Activated T-cell treated with anti-CD3 and anti-CD28 coated beads, Interleukin-2, amount 50 U/mL, for 24 hours (primary cell): ENCODE data around the gene TMIGD3.
"Not testable (repeated sequence)": the region's sequence is repeated elsewhere in the genome, so short reads cannot be mapped to it uniquely, and the experiment has no call there.

Source experiments
- DNase-seq: peaks from one replicate; pipeline ENCODE4 v3.0.0-alpha.2; 2020
- H3K27ac Mint-ChIP-seq: 2 replicates; pipeline ENCODE4 v1.8.0; 2020; ENCODE audit warnings: mild to moderate bottlenecking, mixed read lengths
- H3K27me3 Mint-ChIP-seq: 2 replicates; pipeline ENCODE4 v1.8.0; 2020; ENCODE audit warnings: mixed read lengths
- H3K36me3 Mint-ChIP-seq: 2 replicates; pipeline ENCODE4 v1.8.0; 2020; ENCODE audit warnings: low read depth, mixed read lengths
- H3K4me1 Mint-ChIP-seq: 2 replicates; pipeline ENCODE4 v1.8.0; 2020; ENCODE audit warnings: low read depth, mixed read lengths
- H3K4me3 Mint-ChIP-seq: 2 replicates; pipeline ENCODE4 v1.8.0; 2020; ENCODE audit warnings: mild to moderate bottlenecking, moderate library complexity, mixed read lengths
- H3K9me3 Mint-ChIP-seq: 2 replicates; pipeline ENCODE4 v1.8.0; 2020; ENCODE audit warnings: mixed read lengths

Gene TMIGD3

GRCh38 chr1:111503585-111504060 lies at the start of gene TMIGD3, which contains the start of gene ADORA3:
TSS of gene TMIGD3 (minus strand) at chr1:111503633. CDS start at chr1:111503354, 279 bp downstream.
TSS of gene ADORA3 (minus strand) at chr1:111503633. CDS start at chr1:111503354, 279 bp downstream.
- Mint-ChIP-seq H3K9me3 (no peaks in the 10 kb centered on the region), H3K27ac (no peak within 1 kb of the TSS), H3K36me3 (no peaks in the 10 kb centered on the region), H3K4me3 (no peak within 1 kb of the TSS), H3K27me3 (no peaks in the 10 kb centered on the region), H3K4me1 (peaks cover 60% of the 10 kb centered on the region)
- DNase-seq, result no peak

- Mint-ChIP-seq H3K4me3 (no peak overlapping the region), H3K9me3 (no peaks in the 10 kb centered on the region), H3K27me3 (no peaks in the 10 kb centered on the region), H3K4me1 (no peaks in the 10 kb centered on the region), H3K27ac (no peak overlapping the region), H3K36me3 (no peaks in the 10 kb centered on the region)
- no peak for DNase-seq
These were observed 49.8 kb upstream of the TMIGD3 start for GRCh38 chr1:111553196-111553595.

GRCh38 chr1:111552587-111552986 lies 49.2 kb upstream of the TMIGD3 start:
- Mint-ChIP-seq H3K27me3 (no peaks in the 10 kb centered on the region), H3K27ac (no peak overlapping the region)

DNA sequence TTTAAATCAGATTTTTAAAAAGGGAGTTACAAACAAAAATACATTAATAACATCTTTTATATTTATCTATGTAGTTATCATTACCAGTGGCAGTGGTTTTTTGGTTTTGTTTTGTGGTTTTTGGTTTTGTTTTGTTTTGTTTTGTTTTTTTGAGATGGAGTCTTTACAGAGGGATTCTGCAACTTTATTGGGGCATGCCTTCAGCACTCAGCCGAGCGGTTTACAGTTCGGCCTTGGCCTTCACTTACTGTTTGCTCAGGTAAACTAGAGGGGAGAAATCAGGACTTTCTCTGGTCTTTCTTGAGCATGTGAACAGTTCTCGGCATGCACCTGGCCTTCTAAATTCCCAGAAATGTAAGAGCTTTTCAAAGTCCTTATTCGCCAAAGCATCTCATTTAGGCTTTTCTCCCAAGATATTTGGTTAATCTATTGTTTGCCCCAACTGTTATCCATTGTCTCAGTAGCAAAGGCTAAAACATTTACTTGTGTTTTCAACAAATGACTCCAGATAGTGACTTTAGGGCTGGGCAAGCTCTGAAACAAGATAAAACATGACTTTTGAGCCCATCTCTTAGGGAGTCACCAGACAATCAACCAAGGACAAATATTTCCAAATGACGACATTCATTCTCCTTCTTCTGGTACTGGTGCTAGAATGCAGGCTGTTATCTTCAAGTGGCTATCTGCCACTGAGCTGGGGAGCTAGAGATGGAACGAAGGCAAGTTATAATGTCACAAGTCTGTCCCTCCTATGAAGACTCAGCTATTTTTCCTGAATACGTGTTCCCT lies 48.4 kb upstream of the TMIGD3 start:
- no peak overlapping the region for H3K27ac Mint-ChIP-seq

More at GRCh38 chr1:111552587-111552986, 49.2 kb upstream of the TMIGD3 start:
- no peak overlapping the region for H3K4me3 Mint-ChIP-seq
- no peak for DNase-seq
- no peaks in the 10 kb centered on the region for H3K4me1 Mint-ChIP-seq
- H3K9me3 Mint-ChIP-seq, result no peaks in the 10 kb centered on the region
- H3K36me3 Mint-ChIP-seq, result no peaks in the 10 kb centered on the region

DNA sequence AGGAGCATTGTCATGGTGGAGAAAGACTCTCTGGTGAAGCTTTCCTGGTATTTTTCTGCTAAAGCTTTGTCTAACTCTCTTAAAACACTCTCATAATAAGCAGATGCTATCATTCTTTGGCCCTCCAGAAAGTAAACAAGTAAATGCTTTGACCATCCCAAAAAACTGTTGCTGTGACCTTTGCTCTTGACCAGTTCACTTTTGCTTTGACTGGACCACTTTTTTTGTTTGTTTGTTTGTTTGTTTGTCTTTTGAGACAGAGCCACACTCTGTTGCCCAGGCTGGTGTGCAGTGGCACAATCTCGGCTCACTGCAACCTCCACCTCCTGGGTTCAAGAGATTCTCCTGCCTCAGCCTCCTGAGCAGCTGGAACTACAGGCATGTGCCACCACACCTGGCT lies 44.4 kb upstream of the TMIGD3 start:
- H3K27me3 Mint-ChIP-seq, DNase-seq, H3K4me3 Mint-ChIP-seq, H3K9me3 Mint-ChIP-seq, H3K27ac Mint-ChIP-seq, H3K4me1 Mint-ChIP-seq, H3K36me3 Mint-ChIP-seq: not testable (repeated sequence)

More for the DNA sequence above, 48.4 kb upstream of the TMIGD3 start:
- no peaks in the 10 kb centered on the region for H3K27me3 Mint-ChIP-seq
- DNase-seq, result no peak
- no peaks in the 10 kb centered on the region for H3K36me3 Mint-ChIP-seq
- H3K4me3 Mint-ChIP-seq, result no peak overlapping the region
- no peaks in the 10 kb centered on the region for H3K4me1 Mint-ChIP-seq
- H3K9me3 Mint-ChIP-seq, result no peaks in the 10 kb centered on the region

GRCh38 chr1:111542187-111542586 lies 38.8 kb upstream of the TMIGD3 start:
- Mint-ChIP-seq H3K27me3 (no peaks in the 10 kb centered on the region), H3K4me1 (peaks cover 4% of the 10 kb centered on the region), H3K27ac (no peak overlapping the region), H3K36me3 (no peaks in the 10 kb centered on the region), H3K9me3 (no peaks in the 10 kb centered on the region), H3K4me3 (no peak overlapping the region)
- no peak for DNase-seq

DNA sequence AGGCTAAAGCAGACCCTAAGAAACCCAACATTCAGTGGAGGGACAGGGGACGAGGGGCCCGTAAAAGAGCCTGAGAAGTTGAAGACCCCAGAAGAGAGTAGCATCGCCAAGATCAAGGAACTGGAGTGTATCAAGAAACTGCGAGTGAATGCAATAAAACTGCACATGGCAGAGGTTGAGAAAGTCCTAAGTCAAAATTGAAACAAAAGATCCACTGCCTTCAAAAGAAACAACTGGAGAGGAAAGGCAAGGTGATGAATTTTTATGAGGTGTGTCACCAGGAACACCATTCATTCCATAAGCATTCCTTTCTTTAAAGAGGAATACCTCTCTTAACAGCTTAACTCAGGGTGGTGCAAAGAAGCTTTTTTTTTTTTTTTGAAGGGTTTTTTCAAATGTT lies 38.3 kb upstream of the TMIGD3 start:
- Mint-ChIP-seq H3K27me3 (no peaks in the 10 kb centered on the region), H3K9me3 (no peaks in the 10 kb centered on the region), H3K4me3 (no peak overlapping the region), H3K4me1 (peaks cover 4% of the 10 kb centered on the region), H3K27ac (no peak overlapping the region), H3K36me3 (no peaks in the 10 kb centered on the region)
- no peak for DNase-seq

GRCh38 chr1:111540928-111541327 lies 37.5 kb upstream of the TMIGD3 start:
- Mint-ChIP-seq H3K4me1 (peaks cover 3% of the 10 kb centered on the region), H3K9me3 (no peaks in the 10 kb centered on the region), H3K4me3 (no peak overlapping the region), H3K27me3 (no peaks in the 10 kb centered on the region), H3K36me3 (no peaks in the 10 kb centered on the region), H3K27ac (no peak overlapping the region)
- DNase-seq, result no peak

- DNase-seq, result no peak
- Mint-ChIP-seq H3K36me3 (no peaks in the 10 kb centered on the region), H3K9me3 (no peaks in the 10 kb centered on the region), H3K4me3 (no peak overlapping the region), H3K4me1 (peaks cover 3% of the 10 kb centered on the region), H3K27ac (no peak overlapping the region), H3K27me3 (no peaks in the 10 kb centered on the region)
These were observed 35.1 kb upstream of the TMIGD3 start for GRCh38 chr1:111538343-111539025.

GRCh38 chr1:111535256-111536191 lies 32.1 kb upstream of the TMIGD3 start:
- Mint-ChIP-seq H3K36me3 (no peaks in the 10 kb centered on the region), H3K4me1 (peaks cover 3% of the 10 kb centered on the region), H3K27ac (no peak overlapping the region), H3K4me3 (no peak overlapping the region), H3K27me3 (no peaks in the 10 kb centered on the region), H3K9me3 (peaks cover under 1% of the 10 kb centered on the region)
- DNase-seq, result no peak

DNA sequence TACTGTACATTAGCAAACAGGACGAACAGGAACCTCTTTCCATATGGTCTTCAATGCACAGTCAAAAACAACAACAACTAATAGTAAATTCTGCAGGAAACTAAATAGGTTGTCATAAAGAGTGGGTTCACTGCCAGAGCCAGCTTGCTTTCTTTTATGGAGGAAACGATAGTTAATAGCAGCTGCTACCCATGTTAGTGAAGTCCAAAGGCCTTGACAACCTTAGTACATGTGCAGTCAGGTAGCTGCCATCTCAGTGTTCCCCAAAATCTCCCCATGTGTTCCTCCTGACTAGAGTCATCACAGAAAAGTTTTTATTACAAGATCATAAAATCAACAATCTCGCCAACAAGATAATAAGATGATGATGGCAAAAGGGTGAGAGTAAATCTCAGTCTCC lies 16.6 kb upstream of the TMIGD3 start:
- Mint-ChIP-seq H3K4me3 (no peak overlapping the region), H3K9me3 (peaks cover 1% of the 10 kb centered on the region), H3K27ac (no peak overlapping the region), H3K4me1 (peaks cover 37% of the 10 kb centered on the region), H3K27me3 (no peaks in the 10 kb centered on the region), H3K36me3 (no peaks in the 10 kb centered on the region)
- DNase-seq, result no peak

DNA sequence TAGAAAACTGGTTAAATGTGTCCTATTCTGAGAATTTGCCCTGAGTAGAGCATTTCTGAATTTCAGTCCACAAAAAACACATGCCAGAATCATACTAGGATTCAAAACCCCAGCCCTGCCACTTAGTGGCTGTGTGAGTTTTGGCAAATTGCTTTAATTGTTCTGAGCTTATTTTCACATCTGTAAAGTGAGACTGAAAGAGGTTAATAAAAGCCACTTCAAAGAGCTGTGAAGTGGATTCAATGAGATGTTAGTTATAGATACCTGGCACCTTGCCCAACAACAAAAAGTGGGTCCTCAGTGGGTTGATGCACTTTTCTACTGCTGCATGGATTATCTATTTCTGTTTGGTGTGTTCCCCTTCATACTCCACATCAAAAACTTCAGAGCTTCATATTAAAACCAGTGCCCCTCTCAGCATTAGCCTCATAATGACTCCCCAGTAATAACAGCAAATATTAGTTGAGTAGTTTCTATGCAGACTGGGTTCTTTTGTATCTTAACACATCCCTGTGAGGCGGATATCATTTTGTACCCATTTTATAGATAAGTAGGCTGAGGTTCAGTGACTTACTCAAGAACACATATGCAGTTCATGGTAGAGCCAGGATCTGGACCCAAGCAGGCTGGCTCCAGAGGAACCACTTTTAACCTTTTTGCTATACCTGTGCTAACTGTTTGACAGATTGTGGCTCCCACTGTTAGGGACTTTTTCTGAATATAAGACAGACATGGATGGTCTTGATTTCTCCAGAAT lies 14.2 kb upstream of the TMIGD3 start:
- Mint-ChIP-seq H3K27ac (peak overlapping the region; percentile 84), H3K4me1 (peaks cover 53% of the 10 kb centered on the region), H3K9me3 (no peaks in the 10 kb centered on the region), H3K36me3 (no peaks in the 10 kb centered on the region), H3K27me3 (no peaks in the 10 kb centered on the region), H3K4me3 (no peak overlapping the region)
- DNase-seq, result no peak

- H3K27ac Mint-ChIP-seq, result peak overlapping the region; percentile 84
- H3K9me3 Mint-ChIP-seq, result no peaks in the 10 kb centered on the region
- peak overlapping the region; percentile 61 for H3K4me3 Mint-ChIP-seq
- H3K36me3 Mint-ChIP-seq, result no peaks in the 10 kb centered on the region
- no peaks in the 10 kb centered on the region for H3K27me3 Mint-ChIP-seq
- peaks cover 53% of the 10 kb centered on the region for H3K4me1 Mint-ChIP-seq
- DNase-seq, result no peak
These were observed 12.6 kb upstream of the TMIGD3 start for GRCh38 chr1:111516005-111516535.
